Putamen (tissue), 1 donor: Measurements from ENCODE around the gene LHFPL3.

ENCODE experiments used
- DNase-seq: peaks from one replicate; pipeline ENCODE4 v3.0.0-alpha.2; 2016; ENCODE audit warnings: low spot score

Gene LHFPL3

GRCh38 chr7:104848138-104848990 is 520.0 kb downstream of the LHFPL3 start:
- DNase-seq, result peak; percentile 81

DNA sequence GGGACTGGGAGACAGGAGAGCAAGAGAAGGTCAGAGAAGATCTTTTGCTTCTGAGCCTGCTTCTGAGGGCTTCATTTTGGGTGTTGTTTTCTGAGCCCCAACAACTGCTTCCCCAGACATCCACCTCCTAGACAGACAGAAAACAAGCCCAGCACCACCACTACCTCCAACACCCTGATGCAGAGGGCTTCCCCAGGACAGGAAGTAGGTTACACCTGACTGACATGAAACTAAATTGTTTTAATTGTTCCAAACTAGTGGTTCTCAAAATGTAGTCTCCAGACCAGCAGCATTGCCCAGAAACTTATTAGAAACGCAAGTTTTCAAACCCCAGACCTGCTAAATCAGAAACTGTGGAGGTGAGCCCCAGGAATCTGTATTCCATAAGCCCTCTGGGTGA is 522.0 kb downstream of the LHFPL3 start:
- no peak for DNase-seq

DNA sequence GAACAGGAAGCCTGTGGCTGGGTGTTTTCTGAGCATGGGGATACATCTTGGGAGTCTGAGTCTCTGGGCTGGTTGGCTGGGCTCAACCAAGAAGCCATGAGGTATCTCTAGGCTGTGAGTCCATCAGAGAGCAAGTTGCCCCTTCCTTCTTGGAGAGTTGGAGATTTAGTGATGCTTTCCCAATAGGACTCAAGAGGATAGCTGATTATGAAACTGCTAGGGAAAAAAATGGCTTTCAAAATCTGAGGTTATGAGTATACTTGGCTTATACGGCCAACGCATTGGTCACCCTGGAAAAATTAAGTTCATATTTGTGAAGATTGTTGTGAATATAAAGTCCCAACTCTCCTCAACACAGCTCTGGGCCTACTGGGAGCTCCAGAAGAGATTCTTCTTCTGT is 522.9 kb downstream of the LHFPL3 start:
- no peak for DNase-seq

DNA sequence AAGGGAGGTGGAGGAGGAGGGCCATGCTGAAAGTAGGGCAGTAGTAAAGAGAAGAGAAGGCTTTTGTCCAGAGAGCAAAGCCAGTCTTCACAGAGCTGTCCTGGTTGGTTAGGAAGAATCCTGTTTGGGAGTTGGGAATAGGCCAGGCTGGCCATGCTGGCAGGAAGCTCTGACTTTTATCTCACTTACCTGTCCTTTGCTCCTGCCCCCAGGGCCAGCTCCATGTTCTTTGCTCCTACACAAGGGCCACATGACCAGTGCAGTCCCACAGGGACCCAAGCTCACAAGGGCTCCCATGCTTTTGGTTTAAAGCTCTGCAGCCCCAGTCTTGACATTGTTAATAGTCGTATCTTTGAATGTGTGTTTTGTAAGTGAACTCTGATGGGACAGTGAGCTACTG is 524.0 kb downstream of the LHFPL3 start:
- no peak for DNase-seq

DNA sequence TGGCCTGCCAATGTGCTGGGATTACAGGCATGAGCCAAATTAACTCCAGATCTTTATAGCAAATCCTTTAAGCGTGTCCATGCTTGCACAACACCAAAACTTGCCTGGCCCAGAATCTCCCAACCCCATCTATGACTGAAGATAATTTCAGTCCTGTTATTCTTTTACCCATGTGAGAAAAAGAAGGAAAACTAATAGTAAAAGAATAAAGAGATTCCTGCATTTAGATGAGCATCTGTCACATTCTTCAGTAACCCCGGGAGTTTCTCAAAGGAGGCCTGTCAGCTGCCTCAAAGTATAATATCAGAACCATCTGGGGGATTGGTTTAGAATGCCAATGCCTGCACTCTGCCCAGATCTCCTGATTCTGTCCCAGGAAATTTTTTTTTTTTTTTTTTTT is 527.5 kb downstream of the LHFPL3 start:
- DNase-seq, result no peak

DNA sequence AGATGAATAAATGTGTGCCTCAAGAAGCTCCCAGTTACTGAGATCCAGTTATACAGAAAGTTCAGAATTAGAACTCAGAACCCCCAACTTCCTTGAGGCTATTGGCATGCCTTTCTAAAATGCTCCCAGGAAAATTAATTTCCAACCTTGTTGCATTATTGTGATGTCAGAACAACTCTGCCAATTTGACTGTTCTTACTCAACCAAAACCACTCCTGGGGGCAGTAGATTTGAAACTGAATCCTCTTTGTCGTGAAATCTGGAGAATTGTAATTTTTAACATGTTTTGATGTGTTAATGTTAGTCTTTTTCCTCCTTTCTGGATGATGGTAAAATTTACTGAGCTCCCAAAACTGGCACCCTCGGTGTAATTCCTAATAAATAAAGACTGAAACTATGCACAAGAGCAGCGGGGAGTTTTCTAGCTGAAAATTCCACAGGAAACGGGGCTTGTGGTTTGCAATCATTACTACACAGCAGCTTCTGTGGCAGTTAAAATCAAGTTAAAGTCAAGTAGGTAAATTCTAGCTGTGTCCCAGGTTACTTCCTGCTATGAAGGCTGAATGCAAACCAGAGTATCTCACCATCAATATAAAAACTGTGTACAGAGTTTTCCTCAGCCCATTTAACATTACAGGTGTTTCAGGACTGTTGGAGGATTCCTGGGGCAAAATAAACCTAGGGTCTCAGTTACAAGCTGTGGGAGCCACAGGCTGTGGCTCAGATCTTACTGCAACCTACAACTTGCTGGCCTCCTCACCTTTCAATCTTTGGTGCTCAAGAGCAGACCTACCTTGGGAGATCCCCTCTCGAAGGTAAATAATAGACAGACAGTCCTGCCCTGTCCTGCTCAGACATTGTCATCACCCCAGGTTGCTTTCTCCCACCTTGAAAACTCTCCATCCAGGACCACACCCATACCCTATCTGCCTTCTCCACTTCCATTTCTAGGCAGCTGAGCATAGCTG is 529.3 kb downstream of the LHFPL3 start:
- no peak for DNase-seq

DNA sequence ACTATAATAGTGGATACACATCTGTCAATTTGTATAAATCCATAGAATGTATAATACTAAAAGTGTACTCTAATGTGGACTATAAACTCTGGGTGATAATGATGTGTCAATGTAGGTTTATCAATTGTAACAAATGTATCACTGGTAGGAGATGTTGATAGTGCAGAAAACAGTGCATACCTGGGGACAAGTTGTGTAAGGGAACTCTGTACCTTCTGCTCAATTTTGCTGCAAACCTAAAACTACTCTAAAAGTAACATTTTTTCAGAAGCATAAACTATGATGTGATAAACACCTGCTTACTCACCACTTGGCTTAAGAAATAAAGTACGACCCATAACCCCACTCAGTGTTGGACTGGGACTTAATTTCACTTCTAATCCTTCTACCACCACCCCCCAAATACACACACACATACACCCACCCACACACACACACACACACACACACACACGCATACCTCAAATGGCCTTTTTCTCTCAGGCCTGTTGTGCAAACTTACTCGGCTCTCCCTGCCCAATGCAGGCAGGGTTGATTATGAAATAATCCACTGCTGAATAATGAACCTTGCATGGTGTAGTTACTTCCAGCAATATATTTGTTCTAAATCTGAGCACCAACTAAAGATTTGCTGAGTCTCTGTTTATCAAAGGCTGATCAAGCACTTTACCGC is 531.5 kb downstream of the LHFPL3 start:
- DNase-seq, result no peak

GRCh38 chr7:104861729-104862390 is 533.5 kb downstream of the LHFPL3 start:
- no peak for DNase-seq

DNA sequence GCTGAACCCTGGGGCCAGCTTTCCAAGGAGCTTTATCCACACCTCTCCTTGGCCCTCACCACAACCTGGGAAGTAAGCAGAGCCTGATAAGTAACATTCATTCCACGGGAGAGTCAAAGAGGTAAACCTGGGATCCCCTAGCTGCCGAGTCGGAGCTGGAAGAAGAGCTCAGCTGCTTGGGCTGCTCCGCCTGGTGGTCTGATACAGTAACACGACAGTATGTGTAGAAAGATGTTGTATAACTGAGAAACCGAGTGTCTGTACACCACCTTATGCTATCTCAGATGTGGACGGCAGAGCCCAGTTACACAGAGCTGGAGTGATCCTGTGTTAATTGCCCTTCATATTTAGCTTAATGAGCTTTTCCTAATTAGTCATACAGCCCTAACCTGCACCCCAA is 534.3 kb downstream of the LHFPL3 start:
- DNase-seq, result no peak

GRCh38 chr7:104873401-104873800 is 545.0 kb downstream of the LHFPL3 start:
- DNase-seq, result no peak

- DNase-seq, result no peak
Observed at GRCh38 chr7:104878577-104878976, 550.2 kb downstream of the LHFPL3 start.

GRCh38 chr7:104883248-104883717 is 554.9 kb downstream of the LHFPL3 start:
- DNase-seq, result peak; percentile 48

- peak; percentile 85 for DNase-seq
Observed at GRCh38 chr7:104883718-104884452, 555.5 kb downstream of the LHFPL3 start.

- DNase-seq, result no peak
Observed at GRCh38 chr7:104886651-104887050, 558.2 kb downstream of the LHFPL3 start.

GRCh38 chr7:104890216-104890615 is 561.8 kb downstream of the LHFPL3 start:
- DNase-seq, result no peak

GRCh38 chr7:104891949-104892348 is 563.5 kb downstream of the LHFPL3 start:
- DNase-seq, result no peak

DNA sequence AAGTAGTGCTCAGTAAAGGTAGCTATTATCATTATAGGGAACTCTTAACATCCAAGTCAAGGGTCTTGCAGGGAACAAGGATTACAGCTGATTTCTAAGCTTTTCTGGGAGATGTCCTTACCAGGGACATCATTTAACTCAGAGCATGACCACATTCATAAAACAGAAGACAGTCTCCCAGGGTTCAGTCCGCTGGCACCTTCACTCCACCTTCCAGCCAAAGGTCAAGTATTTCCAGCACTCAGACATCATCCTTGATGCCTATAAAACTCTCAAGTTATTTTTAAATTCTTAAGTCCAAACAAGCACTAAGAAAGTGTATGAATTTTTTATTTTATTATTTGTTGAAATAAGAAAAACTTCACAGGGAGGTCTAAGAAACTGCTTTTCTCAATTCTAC is 565.9 kb downstream of the LHFPL3 start:
- DNase-seq, result no peak

GRCh38 chr7:104894726-104895521 is 566.5 kb downstream of the LHFPL3 start:
- DNase-seq, result no peak

- DNase-seq, result no peak
Observed at GRCh38 chr7:104895522-104896236, 567.3 kb downstream of the LHFPL3 start.
